Tibial nerve (tissue), 4 donors: ENCODE data around the gene ECM1.

ENCODE experiments used
- EP300 ChIP-seq, 2 donors: sonication (generic); formaldehyde crosslinking; IDR thresholded peaks; one replicate each; pipeline ENCODE4 v1.6.1; 2017; ENCODE audit warnings: antibody characterized with exemption in 2 of 2, mild to moderate bottlenecking in 1 of 2
- POLR2A ChIP-seq, 2 donors: fragments of 450-650 bp; IDR thresholded peaks; one replicate each; pipeline ENCODE4 v1.6.1; 2017; ENCODE audit warnings: antibody characterized with exemption in 2 of 2, mild to moderate bottlenecking in 2 of 2, moderate library complexity in 2 of 2
- TF ChIP-seq, protein P1 (sequence below), 5 experiments: fragments of 200-600 bp in 3 of 5; fragments of 450-650 bp in 2 of 5; sonication (generic) in 3 of 5; IDR thresholded peaks; one replicate each; pipeline ENCODE4 v1.5.1; 2016 to 2019; ENCODE audit warnings: antibody characterized with exemption in 5 of 5, mild to moderate bottlenecking in 3 of 5, moderate library complexity in 2 of 5

DNA sequence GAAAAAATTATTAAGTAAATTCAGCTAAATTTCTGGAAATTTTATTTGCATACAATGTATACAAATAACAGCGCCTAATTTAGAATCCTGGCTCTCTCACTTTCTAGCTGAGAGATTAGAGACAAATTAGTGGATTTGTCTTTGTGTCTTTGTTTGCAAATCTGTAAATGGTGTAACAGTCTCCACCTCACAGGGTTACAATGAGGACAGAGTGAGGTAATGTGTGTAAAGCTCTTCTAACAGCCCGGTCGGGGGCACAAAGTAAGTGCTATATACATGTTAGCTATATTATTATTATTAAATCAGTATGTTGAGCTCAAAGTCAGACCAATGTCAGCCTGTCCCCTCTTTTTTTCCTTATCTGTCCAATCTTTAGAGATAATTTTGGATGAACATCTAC lies 36.3 kb downstream of the ECM1 start:
- TF ChIP-seq, protein P1, sequence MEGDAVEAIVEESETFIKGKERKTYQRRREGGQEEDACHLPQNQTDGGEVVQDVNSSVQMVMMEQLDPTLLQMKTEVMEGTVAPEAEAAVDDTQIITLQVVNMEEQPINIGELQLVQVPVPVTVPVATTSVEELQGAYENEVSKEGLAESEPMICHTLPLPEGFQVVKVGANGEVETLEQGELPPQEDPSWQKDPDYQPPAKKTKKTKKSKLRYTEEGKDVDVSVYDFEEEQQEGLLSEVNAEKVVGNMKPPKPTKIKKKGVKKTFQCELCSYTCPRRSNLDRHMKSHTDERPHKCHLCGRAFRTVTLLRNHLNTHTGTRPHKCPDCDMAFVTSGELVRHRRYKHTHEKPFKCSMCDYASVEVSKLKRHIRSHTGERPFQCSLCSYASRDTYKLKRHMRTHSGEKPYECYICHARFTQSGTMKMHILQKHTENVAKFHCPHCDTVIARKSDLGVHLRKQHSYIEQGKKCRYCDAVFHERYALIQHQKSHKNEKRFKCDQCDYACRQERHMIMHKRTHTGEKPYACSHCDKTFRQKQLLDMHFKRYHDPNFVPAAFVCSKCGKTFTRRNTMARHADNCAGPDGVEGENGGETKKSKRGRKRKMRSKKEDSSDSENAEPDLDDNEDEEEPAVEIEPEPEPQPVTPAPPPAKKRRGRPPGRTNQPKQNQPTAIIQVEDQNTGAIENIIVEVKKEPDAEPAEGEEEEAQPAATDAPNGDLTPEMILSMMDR (IDR thresholded peaks at IDR 0.05) = no peak
- TF ChIP-seq POLR2A (IDR thresholded peaks at IDR 0.05) (no peak), EP300 (IDR thresholded peaks at IDR 0.05) (no peak)
